SK-N-SH treated with all-trans-retinoic acid at 6 μM for 48 hours (cell line): Measurements from ENCODE around the gene LMTK2.

Experiments used
- ATAC-seq: fragments of 200-7000 bp; cut with Tn5 transposase; 3 replicates; pipeline ENCODE4 v1.9.1; 2020; ENCODE audit warnings: mild to moderate bottlenecking, moderate library complexity
- ARNTL ChIP-seq: fragments of 450-650 bp; formaldehyde crosslinking; IDR thresholded peaks from 2 replicates; pipeline ENCODE4 v1.5.0; 2020; ENCODE audit warnings: low read depth, mild to moderate bottlenecking, moderate library complexity, borderline replicate concordance
- BACH2 ChIP-seq: fragments of 250-450 bp; sonication (Bioruptor Pico); IDR thresholded peaks from 2 replicates; pipeline ENCODE4 v1.9.0; 2021; ENCODE audit warnings: mild to moderate bottlenecking, borderline replicate concordance
- CREB5 ChIP-seq: fragments of 250-450 bp; sonication (Bioruptor Pico); IDR thresholded peaks from 2 replicates; pipeline ENCODE4 v1.5.1; 2020; ENCODE audit warnings: low read depth, mild to moderate bottlenecking, moderate library complexity
- CSDC2 ChIP-seq: fragments of 250-450 bp; sonication (Bioruptor Pico); IDR thresholded peaks from 2 replicates; pipeline ENCODE4 v1.5.0; 2020; ENCODE audit warnings: mild to moderate bottlenecking, moderate library complexity
- CSRNP3 ChIP-seq: fragments of 250-450 bp; sonication (Bioruptor Pico); IDR thresholded peaks from 2 replicates; pipeline ENCODE4 v1.5.1; 2021; ENCODE audit warnings: mild to moderate bottlenecking, moderate library complexity
- ESRRG ChIP-seq: fragments of 250-450 bp; sonication (Bioruptor Pico); IDR thresholded peaks from 2 replicates; pipeline ENCODE4 v1.6.1; 2021; ENCODE audit warnings: mild to moderate bottlenecking
- GLIS3 ChIP-seq: fragments of 250-450 bp; sonication (Bioruptor Pico); IDR thresholded peaks from 2 replicates; pipeline ENCODE4 v1.5.0; 2020; ENCODE audit warnings: mild to moderate bottlenecking, moderate library complexity
- OSR1 ChIP-seq: fragments of 250-450 bp; sonication (Bioruptor Pico); IDR thresholded peaks from 2 replicates; pipeline ENCODE4 v1.8.0; 2022; ENCODE audit warnings: moderate library complexity, mild to moderate bottlenecking, inconsistent platforms
- PATZ1 ChIP-seq: fragments of 250-450 bp; sonication (Bioruptor Pico); IDR thresholded peaks from 2 replicates; pipeline ENCODE4 v1.8.0; 2020; ENCODE audit warnings: mild to moderate bottlenecking, moderate library complexity, borderline replicate concordance
- POU6F1 ChIP-seq: fragments of 250-450 bp; sonication (Bioruptor Pico); IDR thresholded peaks from 2 replicates; pipeline ENCODE4 v1.8.0; 2021; ENCODE audit warnings: low read depth, mild to moderate bottlenecking, moderate library complexity, borderline replicate concordance
- SNAI2 ChIP-seq: fragments of 250-450 bp; sonication (Bioruptor Pico); IDR thresholded peaks from 2 replicates; pipeline ENCODE4 v1.5.0; 2020; ENCODE audit warnings: mild to moderate bottlenecking, moderate library complexity
- TCF4 ChIP-seq: fragments of 250-450 bp; sonication (Bioruptor Pico); IDR thresholded peaks from 2 replicates; pipeline ENCODE4 v1.8.0; 2021; ENCODE audit warnings: mild to moderate bottlenecking, moderate library complexity, borderline replicate concordance
- TOX ChIP-seq: fragments of 250-450 bp; sonication (Bioruptor Pico); IDR thresholded peaks from 2 replicates; pipeline ENCODE4 v1.8.0; 2021; ENCODE audit warnings: mild to moderate bottlenecking, moderate library complexity, borderline replicate concordance
- TSHZ2 ChIP-seq: fragments of 250-450 bp; sonication (Bioruptor Pico); IDR thresholded peaks from 2 replicates; pipeline ENCODE4 v1.5.0; 2020; ENCODE audit warnings: mild to moderate bottlenecking, moderate library complexity
- ZC3H10 ChIP-seq: fragments of 250-450 bp; sonication (Bioruptor Pico); IDR thresholded peaks from 2 replicates; pipeline ENCODE4 v1.5.1; 2021; ENCODE audit warnings: mild to moderate bottlenecking, moderate library complexity
- ZNF565 ChIP-seq: fragments of 450-650 bp; formaldehyde crosslinking; conservative IDR thresholded peaks from 2 replicates; pipeline ENCODE4 v1.5.0; 2020; ENCODE audit warnings: low read depth, mild to moderate bottlenecking, moderate library complexity
- ZNF70 ChIP-seq: fragments of 450-650 bp; formaldehyde crosslinking; IDR thresholded peaks from 2 replicates; pipeline ENCODE4 v1.5.0; 2020; ENCODE audit warnings: mild to moderate bottlenecking, moderate library complexity
- ZNF8 ChIP-seq: fragments of 450-650 bp; formaldehyde crosslinking; IDR thresholded peaks from 2 replicates; pipeline ENCODE4 v1.5.0; 2020; ENCODE audit warnings: mild to moderate bottlenecking, moderate library complexity

LMTK2 gene

GRCh38 chr7:98254516-98254915 is 147.9 kb downstream of the LMTK2 start (continued):
- TF ChIP-seq POU6F1 (CRISPR knock-in tag) (no peak), ZNF8 (no peak), TCF4 (no peak)

GRCh38 chr7:98254951-98255610 is 148.4 kb downstream of the LMTK2 start:
- TF ChIP-seq ZNF70 (CRISPR knock-in tag) (no peak), OSR1 (CRISPR knock-in tag) (no peak), ZC3H10 (CRISPR knock-in tag) (no peak), POU6F1 (CRISPR knock-in tag) (no peak), GLIS3 (CRISPR knock-in tag) (no peak), ZNF565 (no peak), ZNF8 (no peak), ARNTL (CRISPR knock-in tag) (no peak), CSRNP3 (CRISPR knock-in tag) (no peak), TSHZ2 (no peak), CSDC2 (CRISPR knock-in tag) (no peak), SNAI2 (no peak), BACH2 (CRISPR knock-in tag) (no peak), CREB5 (no peak), ESRRG (no peak)
- no peak for ATAC-seq

GRCh38 chr7:98256431-98256830 is 149.8 kb downstream of the LMTK2 start:
- no peak for TF ChIP-seq ARNTL (CRISPR knock-in tag)
- no peak for TF ChIP-seq CSRNP3 (CRISPR knock-in tag)
- TF ChIP-seq TOX: no peak
- TF ChIP-seq CREB5: no peak
- TF ChIP-seq PATZ1 (CRISPR knock-in tag): no peak
- TF ChIP-seq, all 23 proteins: peak for 0
- no peak for ATAC-seq
